ENCODE data around the gene MED22. TPM values are rescaled to one million over a fixed set of nuclear protein-coding genes. Genes with fewer than 3 reads are reported as not detected.

The MED22 gene
- total RNA-seq, 1 experiment from 2014 or later = 26.2 TPM

GRCh38 chr9:133384736-133385321 lies 36.9 kb upstream of the MED22 start:
- BruUV-seq (replicated peaks) = no TSS peak
- intact Hi-C loops (cut with micrococcal nuclease; ENCODE audit: unreplicated experiment) = no loop called here
- ATAC-seq (no peak), DNase-seq (ENCODE audit: low read depth, low spot score) (no peak)
- Histone ChIP-seq H3K9me3 (ENCODE audit: control insufficient read depth, insufficient read depth, low read depth, low read length) (no peaks in the 10 kb centered on the region), H3K36me3 (ENCODE audit: control insufficient read depth, insufficient read depth, low read length) (no peaks in the 10 kb centered on the region), H3K4me3 (ENCODE audit: low read depth in 2 of 2, low read length in 2 of 2) (no peak overlapping the region), H3K27me3 (ENCODE audit: control insufficient read depth, insufficient read depth, low read length) (no peaks in the 10 kb centered on the region), H3K4me1 (ENCODE audit: control insufficient read depth, insufficient read depth, low read length) (no peaks in the 10 kb centered on the region), H3K27ac (ENCODE audit: low read length) (no peak overlapping the region)
- in situ Hi-C loops (cut with HindIII; ENCODE audit: low pct_unique_long_range_greater_than_20kb, low sequenced_read_pairs) = no loop called here
- POLR2A ChIA-PET = no interaction called here
- CTCF ChIA-PET = no interaction called here
- TF ChIP-seq TCF7L2 (IDR thresholded peaks at IDR 0.05; ENCODE audit: low read depth, low read length) (no peak), CTCF (IDR thresholded peaks at IDR 0.05) (no peak), POLR2AphosphoS5 (IDR thresholded peaks at IDR 0.05; ENCODE audit: low read depth, low read length) (no peak), SIN3A (IDR thresholded peaks at IDR 0.05; ENCODE audit: borderline replicate concordance, insufficient read depth, low read depth, low read length) (no peak), REST (IDR thresholded peaks at IDR 0.05; ENCODE audit: insufficient read depth in 1 of 2, low read depth in 2 of 2, low read length in 1 of 2) (no peak)

- BruUV-seq (replicated peaks) = no TSS peak
- POLR2A ChIA-PET = no interaction called here
- no peak for ATAC-seq
These were observed 35.5 kb upstream of the MED22 start for GRCh38 chr9:133383438-133383837.

More at GRCh38 chr9:133383438-133383837, 35.5 kb upstream of the MED22 start:
- Histone ChIP-seq H3K9me3 (ENCODE audit: control insufficient read depth, insufficient read depth, low read depth, low read length) (no peaks in the 10 kb centered on the region), H3K27me3 (ENCODE audit: control insufficient read depth, insufficient read depth, low read length) (no peaks in the 10 kb centered on the region), H3K27ac (ENCODE audit: low read length) (no peak overlapping the region), H3K36me3 (ENCODE audit: control insufficient read depth, insufficient read depth, low read length) (no peaks in the 10 kb centered on the region), H3K4me1 (ENCODE audit: control insufficient read depth, insufficient read depth, low read length) (peaks cover 2% of the 10 kb centered on the region), H3K4me3 (ENCODE audit: low read depth in 2 of 2, low read length in 2 of 2) (no peak overlapping the region)
- no peak for DNase-seq (ENCODE audit: low read depth, low spot score)
- intact Hi-C loops (cut with micrococcal nuclease; ENCODE audit: unreplicated experiment) (no loop called here), in situ Hi-C loops (cut with HindIII; ENCODE audit: low pct_unique_long_range_greater_than_20kb, low sequenced_read_pairs) (no loop called here)
- CTCF ChIA-PET = no interaction called here
- TF ChIP-seq CTCF (IDR thresholded peaks at IDR 0.05) (no peak), POLR2AphosphoS5 (IDR thresholded peaks at IDR 0.05; ENCODE audit: low read depth, low read length) (no peak), SIN3A (IDR thresholded peaks at IDR 0.05; ENCODE audit: borderline replicate concordance, insufficient read depth, low read depth, low read length) (no peak), REST (IDR thresholded peaks at IDR 0.05; ENCODE audit: insufficient read depth in 1 of 2, low read depth in 2 of 2, low read length in 1 of 2) (no peak), TCF7L2 (IDR thresholded peaks at IDR 0.05; ENCODE audit: low read depth, low read length) (no peak)
